IgD-negative memory B cell (primary cell): Measurements from ENCODE around the gene RNF34. TPM values are rescaled to one million over a fixed set of nuclear protein-coding genes. Genes with fewer than 3 reads are reported as not detected.

Experiments used
- H3K27ac Mint-ChIP-seq, 3 donors: one replicate each; pipeline ENCODE4 v1.8.0; 2020 to 2022; ENCODE audit warnings: mild to moderate bottlenecking in 3 of 3, mixed read lengths in 3 of 3, moderate library complexity in 1 of 3
- H3K27me3 Mint-ChIP-seq: one replicate; pipeline ENCODE4 v1.8.0; 2021; ENCODE audit warnings: mixed read lengths
- H3K36me3 Mint-ChIP-seq: one replicate; pipeline ENCODE4 v1.8.0; 2020; ENCODE audit warnings: mild to moderate bottlenecking, mixed read lengths
- H3K4me1 Mint-ChIP-seq, 3 donors: one replicate each; pipeline ENCODE4 v1.8.0; 2020 to 2022; ENCODE audit warnings: mixed read lengths in 3 of 3, mild to moderate bottlenecking in 1 of 3
- H3K4me3 Mint-ChIP-seq, 4 donors: one replicate each; pipeline ENCODE4 v1.8.0; 2020 to 2022; ENCODE audit warnings: mild to moderate bottlenecking in 4 of 4, mixed read lengths in 4 of 4, moderate library complexity in 3 of 4
- H3K9me3 Mint-ChIP-seq, 3 donors: one replicate each; pipeline ENCODE4 v1.8.0; 2020 to 2021; ENCODE audit warnings: mixed read lengths in 3 of 3, mild to moderate bottlenecking in 1 of 3
- polyA plus RNA-seq: library from polyadenylated mRNA; unstranded; fragments of 300-500 nt; fragmentation: Illumina TruSeq; gene quantifications from one replicate; pipeline ENCODE4 v1.2.3, GENCODE V29; 2021

RNF34 gene
- polyA plus RNA-seq, 1 donor from 2014 or later: 46.4 TPM

DNA sequence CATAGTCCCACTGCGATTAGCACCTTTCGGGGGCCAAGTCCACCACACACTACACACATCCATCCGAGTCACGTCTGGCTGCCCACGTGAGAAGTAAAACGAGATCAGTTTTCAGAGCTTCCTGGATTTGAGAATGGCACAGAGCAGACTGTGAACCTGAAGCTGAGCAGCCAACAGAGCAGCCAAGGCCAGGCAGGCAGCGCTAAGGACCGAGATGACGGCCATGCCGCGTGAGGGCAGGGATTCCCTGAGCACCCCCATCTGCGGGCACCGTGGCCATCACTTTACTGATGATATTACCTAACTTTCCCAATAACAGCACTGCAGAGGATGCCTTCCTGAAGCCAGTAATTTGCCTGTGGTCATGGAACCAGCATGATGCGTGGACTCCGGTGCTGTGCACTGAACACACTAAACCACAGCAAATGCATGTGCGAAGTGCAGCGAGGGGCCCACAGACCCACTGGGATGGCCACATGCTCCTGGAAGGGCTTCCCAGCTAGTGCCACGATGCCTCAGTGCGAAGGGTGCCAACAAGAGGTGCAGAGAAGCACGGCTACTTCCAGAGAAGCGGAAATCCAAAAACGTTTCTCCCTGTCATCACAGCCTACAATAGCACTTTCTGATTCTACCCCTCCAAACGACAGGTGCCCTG is 56.0 kb downstream of the RNF34 start:
- no peaks in the 10 kb centered on the region for H3K27me3 Mint-ChIP-seq
- H3K36me3 Mint-ChIP-seq: peaks cover 2% of the 10 kb centered on the region
- peak overlapping the region in 1 of 4 donors; percentile 23 for H3K4me3 Mint-ChIP-seq
- H3K27ac Mint-ChIP-seq: peak overlapping the region in 1 of 3 donors; percentile 39
- no peaks in the 10 kb centered on the region for H3K9me3 Mint-ChIP-seq
- H3K4me1 Mint-ChIP-seq: peaks cover 32 to 49% (median 49%) of the 10 kb centered on the region in 3 donors

GRCh38 chr12:121456551-121456950 is 56.6 kb downstream of the RNF34 start:
- Mint-ChIP-seq H3K27ac (no peak overlapping the region), H3K27me3 (no peaks in the 10 kb centered on the region), H3K9me3 (no peaks in the 10 kb centered on the region), H3K4me3 (peak overlapping the region in 1 of 4 donors; percentile 17), H3K4me1 (peaks cover 33 to 50% (median 49%) of the 10 kb centered on the region in 3 donors), H3K36me3 (peaks cover 2% of the 10 kb centered on the region)

GRCh38 chr12:121461048-121461447 is 61.1 kb downstream of the RNF34 start:
- Mint-ChIP-seq H3K4me3 (peak overlapping the region in 1 of 4 donors; percentile 55), H3K36me3 (peaks cover 2% of the 10 kb centered on the region), H3K4me1 (peaks cover 30 to 55% (median 45%) of the 10 kb centered on the region in 3 donors), H3K27me3 (no peaks in the 10 kb centered on the region), H3K9me3 (no peaks in the 10 kb centered on the region), H3K27ac (peak overlapping the region; percentile 42 to 85 (median 80))

- Mint-ChIP-seq H3K27me3 (no peaks in the 10 kb centered on the region), H3K4me1 (peaks cover 21 to 46% (median 44%) of the 10 kb centered on the region in 3 donors), H3K4me3 (peak overlapping the region in 3 of 4 donors; percentile 37 to 97 (median 50)), H3K36me3 (peaks cover 2% of the 10 kb centered on the region), H3K27ac (peak overlapping the region in 1 of 3 donors; percentile 85), H3K9me3 (no peaks in the 10 kb centered on the region)
These were observed 64.4 kb downstream of the RNF34 start for GRCh38 chr12:121464331-121464730.

GRCh38 chr12:121465921-121466793 is 66.2 kb downstream of the RNF34 start:
- peak overlapping the region; percentile 96 to 98 (median 98) for H3K4me3 Mint-ChIP-seq
- H3K27me3 Mint-ChIP-seq: no peaks in the 10 kb centered on the region
- H3K9me3 Mint-ChIP-seq: no peaks in the 10 kb centered on the region
- peaks cover 12 to 49% (median 42%) of the 10 kb centered on the region in 3 donors for H3K4me1 Mint-ChIP-seq
- H3K27ac Mint-ChIP-seq: peak overlapping the region; percentile 97 to 99 (median 97)
- H3K36me3 Mint-ChIP-seq: no peaks in the 10 kb centered on the region

- Mint-ChIP-seq H3K4me3 (peak overlapping the region in 3 of 4 donors; percentile 60 to 79 (median 71)), H3K9me3 (no peaks in the 10 kb centered on the region), H3K36me3 (no peaks in the 10 kb centered on the region), H3K4me1 (peaks cover 11 to 43% (median 36%) of the 10 kb centered on the region in 3 donors), H3K27ac (peak overlapping the region in 1 of 3 donors; percentile 95), H3K27me3 (no peaks in the 10 kb centered on the region)
These were observed 67.1 kb downstream of the RNF34 start for GRCh38 chr12:121466794-121467637.

- Mint-ChIP-seq H3K27ac (peak overlapping the region; percentile 84 to 95 (median 88)), H3K4me1 (peaks cover 11 to 42% (median 38%) of the 10 kb centered on the region in 3 donors), H3K27me3 (no peaks in the 10 kb centered on the region), H3K9me3 (no peaks in the 10 kb centered on the region), H3K36me3 (no peaks in the 10 kb centered on the region), H3K4me3 (peak overlapping the region; percentile 72 to 85 (median 82))
These were observed 68.0 kb downstream of the RNF34 start for GRCh38 chr12:121467638-121468498.

DNA sequence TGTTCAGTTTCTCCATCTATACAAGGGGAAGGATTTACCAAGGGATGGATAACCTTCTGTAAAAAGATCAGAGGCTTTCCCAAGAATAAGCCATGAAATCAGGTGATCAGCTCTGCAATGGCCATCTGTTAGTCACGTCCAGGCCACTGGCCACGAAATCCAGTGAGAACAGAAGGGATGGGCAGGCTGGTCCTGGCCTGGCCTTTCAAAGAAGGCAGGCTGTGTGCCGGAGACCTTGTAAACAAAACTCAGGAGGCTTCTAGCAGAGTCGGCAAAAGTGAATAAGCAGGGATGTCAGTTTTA is 68.5 kb downstream of the RNF34 start:
- Mint-ChIP-seq H3K4me1 (peaks cover 11 to 42% (median 38%) of the 10 kb centered on the region in 3 donors), H3K27me3 (no peaks in the 10 kb centered on the region), H3K27ac (peak overlapping the region; percentile 84 to 95 (median 88)), H3K4me3 (peak overlapping the region; percentile 72 to 85 (median 82)), H3K36me3 (no peaks in the 10 kb centered on the region), H3K9me3 (no peaks in the 10 kb centered on the region)

DNA sequence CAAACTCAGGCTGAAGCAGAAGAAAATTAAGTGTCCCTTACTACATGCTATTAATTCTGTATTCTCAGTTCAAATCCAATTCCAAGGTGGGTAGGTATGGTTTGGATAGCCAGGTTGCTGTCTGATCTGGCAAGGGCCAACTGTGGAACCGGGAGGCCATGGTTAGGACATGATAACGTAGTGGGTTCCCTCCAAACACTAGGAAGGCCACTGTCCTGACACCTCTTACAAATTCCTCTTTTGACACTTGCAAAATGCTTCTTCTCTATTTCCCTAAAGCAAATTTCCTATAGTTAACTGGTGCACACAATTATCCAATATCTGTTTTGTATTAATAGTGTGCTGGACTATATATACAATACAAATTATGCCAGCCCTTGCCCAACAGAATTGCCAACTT is 70.8 kb downstream of the RNF34 start:
- Mint-ChIP-seq H3K36me3 (peaks cover 5% of the 10 kb centered on the region), H3K27ac (peak overlapping the region; percentile 83 to 95 (median 95))

DNA sequence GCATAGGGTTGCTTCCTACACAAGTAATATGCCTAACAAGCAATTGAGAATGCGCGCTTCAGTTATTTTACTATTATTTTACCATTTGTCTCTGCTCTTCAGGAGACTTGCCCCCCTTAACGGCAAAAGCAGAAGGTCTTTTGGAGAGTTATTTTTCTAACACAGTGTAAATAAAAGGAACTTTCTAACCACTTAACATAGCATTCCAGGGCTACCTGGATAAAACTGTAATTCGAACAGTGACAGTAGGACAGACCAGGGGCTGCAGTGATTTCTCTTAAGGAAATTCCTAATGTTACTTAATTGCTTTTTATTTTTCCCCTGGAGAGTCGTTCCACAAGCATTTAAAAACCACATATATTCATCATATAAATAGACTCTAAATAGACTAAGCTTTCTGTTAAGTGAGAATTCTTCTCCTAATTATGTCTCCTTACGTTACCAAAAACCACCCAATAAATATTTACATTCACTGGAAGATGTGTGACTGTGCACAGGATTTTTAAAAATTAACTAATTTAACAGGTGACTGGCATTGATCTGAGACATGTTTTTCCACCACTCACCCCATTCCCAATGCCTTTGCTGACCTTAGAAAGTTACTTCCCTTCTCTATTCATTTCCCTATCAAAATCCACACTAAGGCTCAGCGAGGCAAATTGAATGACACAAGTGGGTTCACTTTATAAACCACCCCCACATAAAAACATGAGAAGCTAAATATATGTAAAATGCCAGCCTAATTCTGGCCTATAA is 72.4 kb downstream of the RNF34 start:
- peaks cover 5% of the 10 kb centered on the region for H3K36me3 Mint-ChIP-seq
- H3K27ac Mint-ChIP-seq: peak overlapping the region in 1 of 3 donors; percentile 85
- H3K4me1 Mint-ChIP-seq: peaks cover 6 to 27% (median 27%) of the 10 kb centered on the region in 3 donors
- H3K9me3 Mint-ChIP-seq: no peaks in the 10 kb centered on the region
- no peaks in the 10 kb centered on the region for H3K27me3 Mint-ChIP-seq
- H3K4me3 Mint-ChIP-seq: no peak overlapping the region

More for the DNA sequence above, 70.8 kb downstream of the RNF34 start:
- peaks cover 9 to 32% (median 31%) of the 10 kb centered on the region in 3 donors for H3K4me1 Mint-ChIP-seq
- no peaks in the 10 kb centered on the region for H3K27me3 Mint-ChIP-seq
- no peaks in the 10 kb centered on the region for H3K9me3 Mint-ChIP-seq
- H3K4me3 Mint-ChIP-seq: peak overlapping the region in 1 of 4 donors; percentile 72
